ENCODE data around the gene PITPNC1.

- TF ChIP-seq CTCF (IDR thresholded peaks at IDR 0.05) (no peak), EZH2 (IDR thresholded peaks at IDR 0.05; ENCODE audit: borderline replicate concordance, insufficient read depth, low read depth, low read length, poor library complexity, severe bottlenecking) (no peak)
Measured at GRCh38 chr17:67623767-67624166, 246.7 kb downstream of the PITPNC1 start.
